ENCODE results near the gene HBQ1.
"Not testable (repeated sequence)": the region's sequence is repeated elsewhere in the genome, so short reads cannot be mapped to it uniquely, and the experiment has no call there.

The HBQ1 gene

GRCh38 chr16:162271-162991 is 17.8 kb upstream of the HBQ1 start:
- FAIRE-seq, result no peak

- not testable (repeated sequence) for FAIRE-seq
These were observed 17.1 kb upstream of the HBQ1 start for GRCh38 chr16:163139-163538.

GRCh38 chr16:163696-164095 is 16.6 kb upstream of the HBQ1 start:
- FAIRE-seq, result not testable (repeated sequence)

- not testable (repeated sequence) for FAIRE-seq
These were observed 16.0 kb upstream of the HBQ1 start for GRCh38 chr16:164134-164823.

GRCh38 chr16:164827-165538 is 15.3 kb upstream of the HBQ1 start:
- no peak for FAIRE-seq

- no peak for FAIRE-seq
These were observed 14.5 kb upstream of the HBQ1 start, which contains the start of gene HBM for GRCh38 chr16:165539-166374. Gene HBM, plus strand, starts transcription at chr16:165978. Its CDS starts 20 bp downstream, at chr16:165998.

GRCh38 chr16:166375-167121 is 13.7 kb upstream of the HBQ1 start:
- FAIRE-seq, result no peak

GRCh38 chr16:167122-167690 is 13.1 kb upstream of the HBQ1 start:
- no peak for FAIRE-seq

GRCh38 chr16:168424-168823 is 11.8 kb upstream of the HBQ1 start:
- no peak for FAIRE-seq

GRCh38 chr16:169014-169413 is 11.2 kb upstream of the HBQ1 start:
- FAIRE-seq, result no peak

- not testable (repeated sequence) for FAIRE-seq
These were observed 10.2 kb upstream of the HBQ1 start for GRCh38 chr16:170088-170507.

- FAIRE-seq, result no peak
These were observed 9.5 kb upstream of the HBQ1 start for GRCh38 chr16:170788-171187.

- not testable (repeated sequence) for FAIRE-seq
These were observed 7.8 kb upstream of the HBQ1 start, which contains the start of gene HBA2 for GRCh38 chr16:172374-172941. Gene HBA2, plus strand, starts transcription at chr16:172876. Its CDS starts 37 bp downstream, at chr16:172913.

GRCh38 chr16:173211-173854 is 6.9 kb upstream of the HBQ1 start:
- not testable (repeated sequence) for FAIRE-seq

- not testable (repeated sequence) for FAIRE-seq
These were observed 6.1 kb upstream of the HBQ1 start for GRCh38 chr16:173928-174769.

- no peak for FAIRE-seq
These were observed 5.0 kb upstream of the HBQ1 start for GRCh38 chr16:175011-175949.

- FAIRE-seq, result not testable (repeated sequence)
These were observed 4.3 kb upstream of the HBQ1 start for GRCh38 chr16:176006-176405.

Data from A204.1 (cell line).